PFSK-1 (cell line): ENCODE results near the gene RNF157.

ENCODE experiments used
- FOXP2 ChIP-seq: optimal IDR thresholded peaks from 2 replicates; pipeline ENCODE3; 2011; ENCODE audit warnings: borderline replicate concordance, control low read depth, inconsistent platforms; ENCODE audit not compliant: insufficient read depth; ENCODE audit errors: extremely low read length, extremely low read depth
- POLR2AphosphoS5 ChIP-seq: IDR thresholded peaks from 2 replicates; pipeline ENCODE4 v1.6.1; 2012; ENCODE audit warnings: low read depth, mild to moderate bottlenecking, control low read depth, low read length, moderate library complexity
- SIN3A ChIP-seq: IDR thresholded peaks from 2 replicates; pipeline ENCODE4 v1.6.1; 2012; ENCODE audit warnings: mild to moderate bottlenecking, low read length, moderate library complexity, borderline replicate concordance; ENCODE audit not compliant: insufficient read depth
- TAF1 ChIP-seq: IDR thresholded peaks from 2 replicates; pipeline ENCODE4 v1.6.1; 2012; ENCODE audit warnings: low read length, control low read depth, borderline replicate concordance; ENCODE audit not compliant: insufficient read depth
- TF ChIP-seq, protein P1 (sequence below), 2 experiments: IDR thresholded peaks; 2 replicates each; pipeline versions ENCODE4 v1.6.1 to v1.8.0; 2011 to 2012; ENCODE audit warnings: low read depth in 2 of 2, low read length in 2 of 2, control low read depth in 1 of 2, inconsistent platforms in 1 of 2, mild to moderate bottlenecking in 1 of 2, moderate library complexity in 1 of 2; ENCODE audit not compliant: insufficient read depth in 1 of 2

RNF157 gene

DNA sequence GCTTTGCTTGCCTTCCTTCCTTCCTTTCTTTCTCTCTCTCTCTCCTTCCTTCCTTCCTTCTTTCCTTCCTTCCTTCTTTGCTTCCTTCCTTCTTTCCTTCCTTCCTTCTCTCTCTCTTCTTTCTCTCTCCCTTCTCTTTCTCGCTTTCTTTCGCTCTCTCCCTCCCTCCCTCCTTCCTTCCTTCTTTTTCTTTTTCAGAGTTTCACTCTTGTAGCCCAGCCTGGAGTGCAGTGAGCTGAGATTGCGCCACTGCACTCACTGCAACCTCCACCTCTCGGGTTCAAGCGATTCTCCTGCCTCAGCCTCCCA lies 117.1 kb downstream of the RNF157 start:
- TF ChIP-seq TAF1: no peak
- TF ChIP-seq, protein P1, sequence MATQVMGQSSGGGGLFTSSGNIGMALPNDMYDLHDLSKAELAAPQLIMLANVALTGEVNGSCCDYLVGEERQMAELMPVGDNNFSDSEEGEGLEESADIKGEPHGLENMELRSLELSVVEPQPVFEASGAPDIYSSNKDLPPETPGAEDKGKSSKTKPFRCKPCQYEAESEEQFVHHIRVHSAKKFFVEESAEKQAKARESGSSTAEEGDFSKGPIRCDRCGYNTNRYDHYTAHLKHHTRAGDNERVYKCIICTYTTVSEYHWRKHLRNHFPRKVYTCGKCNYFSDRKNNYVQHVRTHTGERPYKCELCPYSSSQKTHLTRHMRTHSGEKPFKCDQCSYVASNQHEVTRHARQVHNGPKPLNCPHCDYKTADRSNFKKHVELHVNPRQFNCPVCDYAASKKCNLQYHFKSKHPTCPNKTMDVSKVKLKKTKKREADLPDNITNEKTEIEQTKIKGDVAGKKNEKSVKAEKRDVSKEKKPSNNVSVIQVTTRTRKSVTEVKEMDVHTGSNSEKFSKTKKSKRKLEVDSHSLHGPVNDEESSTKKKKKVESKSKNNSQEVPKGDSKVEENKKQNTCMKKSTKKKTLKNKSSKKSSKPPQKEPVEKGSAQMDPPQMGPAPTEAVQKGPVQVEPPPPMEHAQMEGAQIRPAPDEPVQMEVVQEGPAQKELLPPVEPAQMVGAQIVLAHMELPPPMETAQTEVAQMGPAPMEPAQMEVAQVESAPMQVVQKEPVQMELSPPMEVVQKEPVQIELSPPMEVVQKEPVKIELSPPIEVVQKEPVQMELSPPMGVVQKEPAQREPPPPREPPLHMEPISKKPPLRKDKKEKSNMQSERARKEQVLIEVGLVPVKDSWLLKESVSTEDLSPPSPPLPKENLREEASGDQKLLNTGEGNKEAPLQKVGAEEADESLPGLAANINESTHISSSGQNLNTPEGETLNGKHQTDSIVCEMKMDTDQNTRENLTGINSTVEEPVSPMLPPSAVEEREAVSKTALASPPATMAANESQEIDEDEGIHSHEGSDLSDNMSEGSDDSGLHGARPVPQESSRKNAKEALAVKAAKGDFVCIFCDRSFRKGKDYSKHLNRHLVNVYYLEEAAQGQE (IDR thresholded peaks at IDR 0.05; ENCODE audit: insufficient read depth in 1 of 2, low read depth in 2 of 2, low read length in 2 of 2): no peak
- no peak for TF ChIP-seq POLR2AphosphoS5
- TF ChIP-seq SIN3A: no peak
- TF ChIP-seq FOXP2: no peak

DNA sequence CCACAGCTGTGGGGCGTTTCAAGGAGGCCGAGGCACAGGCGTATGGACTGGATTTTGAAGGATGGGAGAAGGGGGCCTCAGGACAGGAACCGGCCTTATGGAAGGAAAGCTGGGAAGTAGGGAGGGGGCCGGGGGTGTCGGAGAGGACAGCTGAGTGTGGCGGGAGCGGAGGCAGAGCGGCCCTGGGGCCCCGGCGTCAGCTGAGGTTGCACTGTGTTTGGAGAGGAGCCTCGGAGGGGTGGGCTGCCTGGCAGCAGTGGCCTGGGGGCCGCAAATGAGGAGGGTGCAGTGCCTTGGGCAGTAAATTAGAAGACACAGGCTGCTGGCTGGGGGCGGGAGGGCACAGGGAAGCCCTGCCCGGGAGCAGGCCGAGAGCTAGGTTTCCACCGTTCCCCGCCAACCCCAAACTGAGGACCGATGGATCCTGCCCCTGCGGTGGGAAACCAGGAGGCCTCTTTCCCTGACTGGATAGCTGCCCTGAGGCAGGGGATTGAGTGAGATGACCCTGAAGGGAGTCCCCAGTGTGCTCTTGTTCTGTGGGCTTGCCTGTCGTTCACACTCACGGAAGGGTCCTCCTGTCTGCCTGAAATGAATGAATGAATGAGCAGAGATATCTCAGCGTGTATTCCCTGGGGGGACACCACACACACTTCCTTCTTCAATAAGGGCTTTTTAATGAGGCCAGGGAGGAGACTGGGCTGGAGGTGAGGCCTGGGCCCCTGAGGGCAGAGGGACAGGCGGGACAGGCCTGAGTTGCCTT lies 117.7 kb downstream of the RNF157 start:
- TF ChIP-seq FOXP2 (no peak), POLR2AphosphoS5 (no peak), SIN3A (no peak), TAF1 (no peak)
- TF ChIP-seq, protein P1 (IDR thresholded peaks at IDR 0.05; ENCODE audit: insufficient read depth in 1 of 2, low read depth in 2 of 2, low read length in 2 of 2): no peak

DNA sequence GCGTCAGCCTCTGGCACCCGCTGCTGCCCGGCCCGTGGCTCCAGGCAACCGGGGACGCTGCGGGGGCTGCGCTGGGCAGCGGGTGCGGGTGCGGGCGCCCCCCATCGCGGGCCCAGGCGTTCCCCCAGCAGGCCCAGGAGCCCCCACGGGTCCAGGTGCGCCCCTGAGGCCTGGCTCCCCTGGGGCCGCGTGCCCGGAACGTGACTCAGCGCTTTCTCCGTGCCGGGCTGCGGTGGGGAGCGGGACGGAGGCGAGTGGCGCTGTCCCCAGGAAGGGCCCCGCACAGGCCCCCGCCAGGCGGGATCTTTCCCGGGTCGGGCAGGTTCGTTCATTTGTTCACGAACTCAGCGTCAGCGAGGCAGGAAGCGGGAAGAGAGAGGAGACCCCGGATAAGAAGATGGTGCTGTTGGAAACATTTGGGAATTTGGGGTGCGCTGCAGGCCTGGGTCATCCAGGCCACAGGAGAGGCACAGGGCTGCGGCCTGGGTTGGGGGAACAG lies 118.3 kb downstream of the RNF157 start:
- TF ChIP-seq, protein P1 (IDR thresholded peaks at IDR 0.05; ENCODE audit: insufficient read depth in 1 of 2, low read depth in 2 of 2, low read length in 2 of 2): no peak
- TF ChIP-seq POLR2AphosphoS5 (no peak), TAF1 (no peak), SIN3A (no peak)

DNA sequence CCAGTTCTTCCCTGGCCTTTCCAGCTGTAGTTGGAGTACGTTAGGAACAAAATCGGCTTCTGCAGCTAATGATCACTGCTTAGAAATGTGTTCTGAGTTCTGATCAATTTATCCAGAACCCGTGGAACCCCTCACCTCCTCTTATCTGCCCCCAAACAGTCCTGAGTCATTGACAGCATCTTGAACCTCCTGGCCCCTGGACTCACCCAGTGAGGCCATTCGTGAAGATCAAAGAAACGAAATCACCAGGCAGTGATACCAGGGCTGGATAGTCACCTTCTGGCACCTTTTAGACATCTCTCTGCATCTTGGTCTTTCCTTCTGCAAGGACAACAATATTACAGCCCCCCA lies 119.7 kb downstream of the RNF157 start:
- TF ChIP-seq SIN3A (no peak), FOXP2 (no peak), TAF1 (no peak)

DNA sequence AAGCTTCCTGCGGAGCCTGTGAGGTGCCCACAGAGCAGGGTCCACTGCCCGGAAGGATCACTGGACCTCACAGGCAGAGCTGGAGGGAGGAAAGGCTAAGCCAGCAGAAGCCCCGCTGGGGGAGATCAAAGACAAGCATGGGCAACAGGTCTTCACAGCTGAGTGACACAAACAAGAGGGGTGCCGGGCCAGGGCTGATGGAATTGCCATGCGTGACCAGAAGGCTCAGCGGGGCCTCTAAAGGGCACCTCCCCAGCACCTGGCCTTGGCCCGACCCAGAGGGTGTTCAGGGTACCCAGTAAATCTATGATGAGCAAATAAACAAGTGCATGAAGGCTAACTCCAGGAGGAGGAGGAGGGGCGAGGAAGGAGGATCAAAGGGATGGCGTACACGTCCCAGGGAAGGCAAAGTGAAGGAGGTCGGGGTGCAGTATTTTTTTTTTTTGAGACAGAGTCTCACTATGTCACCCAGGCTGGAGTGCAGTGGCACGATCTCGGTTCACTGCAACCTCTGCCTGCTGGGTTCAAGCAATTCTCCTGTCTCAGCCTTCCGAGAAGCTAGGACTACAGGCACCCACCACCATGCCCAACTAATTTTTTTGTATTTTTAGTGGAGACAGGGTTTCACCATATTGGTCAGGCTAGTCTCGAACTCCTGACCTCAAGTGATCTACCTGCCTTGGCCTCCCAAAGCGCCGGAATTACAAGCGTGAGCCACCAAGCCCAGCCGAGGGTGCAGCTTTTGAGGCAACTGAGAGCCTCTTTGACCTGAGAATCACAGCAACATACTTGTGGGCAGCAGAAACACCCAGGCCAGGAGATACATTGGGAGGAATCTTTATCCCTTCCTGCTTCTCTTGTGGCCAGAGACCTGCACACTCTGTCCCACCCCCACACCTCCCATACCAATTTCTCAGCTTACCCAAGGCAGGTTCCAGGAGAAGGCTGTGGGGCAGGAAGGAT lies 120.6 kb downstream of the RNF157 start:
- no peak for TF ChIP-seq POLR2AphosphoS5
- TF ChIP-seq, protein P1 (IDR thresholded peaks at IDR 0.05; ENCODE audit: insufficient read depth in 1 of 2, low read depth in 2 of 2, low read length in 2 of 2): no peak
